Stimulated activated CD8-positive, alpha-beta memory T cell treated with anti-CD3 and anti-CD28 coated beads, Interleukin-12 subunit alpha, Interleukin-12 subunit beta, amount 100 ng/mL, for 4 hours (primary cell): ENCODE measurements around the gene WWOX.

ENCODE experiments used
- DNase-seq: peaks from one replicate; pipeline ENCODE4 v3.0.0-alpha.2; 2020; ENCODE audit warnings: low read depth

WWOX gene

DNA sequence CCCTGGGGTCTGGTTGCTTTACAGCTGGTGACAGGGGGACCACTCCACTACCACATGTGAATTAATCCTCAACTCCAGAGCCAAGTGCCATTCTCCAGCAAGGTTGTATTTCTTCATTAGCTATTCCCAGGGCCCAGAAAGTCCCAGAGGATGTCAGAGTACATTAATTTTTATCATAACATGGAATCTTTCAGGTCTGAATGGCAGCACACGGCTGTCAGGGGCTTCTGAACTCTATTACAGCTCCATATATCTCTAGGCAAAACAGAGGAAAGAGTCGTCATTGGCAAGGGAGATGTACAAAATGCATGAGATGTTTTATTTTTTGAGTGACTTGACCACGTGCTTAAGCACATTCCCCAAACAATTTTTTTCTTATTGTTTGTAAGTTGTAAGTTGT is 303.4 kb downstream of the WWOX start:
- no peak for DNase-seq

DNA sequence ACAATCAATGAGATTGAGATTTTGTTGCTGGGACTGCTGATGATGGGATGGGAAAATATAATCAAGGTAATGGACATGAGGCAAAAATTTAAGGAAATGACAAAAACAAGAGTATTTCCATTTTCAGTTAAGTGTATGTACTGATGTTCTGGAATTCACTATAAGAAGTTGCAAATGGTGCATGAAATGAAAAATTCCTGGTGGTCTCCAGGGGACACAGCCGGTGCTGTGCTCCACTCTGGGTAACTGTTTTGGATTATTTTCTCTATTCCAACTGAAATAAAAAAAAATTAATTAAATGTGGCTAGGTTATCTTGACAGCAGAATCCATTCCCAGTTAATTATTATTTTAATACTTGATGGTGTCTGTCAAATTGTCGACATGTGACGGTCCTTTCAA is 305.6 kb downstream of the WWOX start:
- DNase-seq: no peak

DNA sequence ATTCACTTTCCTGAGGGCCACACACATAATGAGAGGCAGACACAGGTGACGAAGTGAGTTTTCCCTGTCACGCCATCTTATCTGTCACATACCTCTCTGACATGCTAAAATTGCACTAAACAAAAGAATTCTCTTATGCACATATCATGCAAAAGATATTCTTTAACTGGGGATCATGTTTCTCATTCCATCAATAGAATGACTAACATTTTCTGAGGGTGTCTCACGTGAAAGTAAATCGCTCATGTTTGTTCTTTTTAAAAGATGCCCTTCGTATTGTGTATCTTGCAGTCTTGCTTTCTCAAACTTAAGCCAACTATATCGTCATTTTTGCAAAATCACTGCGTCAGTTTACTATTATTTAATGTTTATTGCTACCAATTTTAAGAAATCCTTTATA is 306.4 kb downstream of the WWOX start:
- DNase-seq: no peak

- no peak for DNase-seq
These were observed 307.7 kb downstream of the WWOX start for GRCh38 chr16:78407191-78407590.

- DNase-seq: no peak
These were observed 314.2 kb downstream of the WWOX start for GRCh38 chr16:78413651-78414050.

GRCh38 chr16:78415013-78415412 is 315.6 kb downstream of the WWOX start:
- DNase-seq: no peak

GRCh38 chr16:78415669-78416068 is 316.2 kb downstream of the WWOX start:
- DNase-seq: no peak

GRCh38 chr16:78416400-78416799 is 316.9 kb downstream of the WWOX start:
- DNase-seq: no peak

- no peak for DNase-seq
These were observed 321.8 kb downstream of the WWOX start for GRCh38 chr16:78421181-78421708.

DNA sequence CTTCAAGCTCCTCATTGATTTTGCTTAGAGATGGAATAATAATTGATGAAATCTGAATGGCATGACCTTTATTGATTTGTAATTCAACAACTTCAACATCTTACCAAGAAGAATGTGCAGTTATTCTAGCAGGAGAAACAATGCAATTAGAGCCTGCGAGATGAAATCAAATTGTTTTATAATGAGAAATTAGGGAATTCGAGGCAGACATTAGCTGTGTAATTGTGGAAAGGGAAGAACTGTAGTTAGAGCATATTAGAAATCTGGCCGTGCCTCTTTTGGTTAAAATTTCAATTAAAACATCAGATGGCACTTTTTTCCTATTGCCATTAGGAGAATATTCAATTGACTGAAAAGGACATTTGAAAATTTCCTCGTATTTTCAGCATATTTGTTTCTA is 325.8 kb downstream of the WWOX start:
- DNase-seq: no peak

- no peak for DNase-seq
These were observed 326.5 kb downstream of the WWOX start for GRCh38 chr16:78425891-78426510.

DNA sequence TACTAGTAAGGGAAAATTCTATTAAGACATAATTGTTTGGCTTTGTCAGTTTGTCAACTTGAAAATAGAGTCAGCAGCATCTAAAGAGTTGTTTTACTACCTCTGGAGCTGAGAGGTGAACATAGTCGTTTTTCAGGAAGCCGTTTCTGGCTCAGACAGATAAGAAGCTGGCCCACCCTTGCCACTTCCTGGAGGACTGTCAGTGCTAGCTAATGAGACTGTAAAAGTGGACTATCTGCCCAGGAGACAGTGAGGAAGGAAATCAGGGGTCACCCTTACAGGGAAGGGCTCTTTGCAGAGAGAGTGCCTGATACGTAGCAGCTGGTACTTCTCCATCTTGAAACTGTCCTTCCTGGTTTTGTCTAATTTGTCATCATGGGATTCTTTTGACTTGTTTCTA is 328.7 kb downstream of the WWOX start:
- DNase-seq: no peak

DNA sequence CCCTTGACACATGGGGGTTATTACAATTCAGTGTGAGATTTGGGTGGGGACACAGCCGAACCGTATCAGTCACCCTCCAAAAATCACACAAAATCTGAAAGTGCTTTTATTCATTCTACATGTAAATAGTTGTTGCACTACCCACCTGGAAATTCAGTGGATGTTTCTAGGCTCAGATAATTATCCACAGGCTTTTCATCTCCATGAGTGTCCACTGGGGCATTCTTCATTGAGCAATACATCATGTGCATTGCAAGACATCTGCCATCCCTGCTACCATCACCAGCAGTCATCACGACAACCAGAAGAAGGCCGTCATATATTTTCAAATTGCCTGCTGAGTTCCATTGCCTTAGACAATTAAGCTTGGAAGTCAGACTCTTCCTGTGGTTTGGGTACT is 330.8 kb downstream of the WWOX start:
- DNase-seq: no peak

DNA sequence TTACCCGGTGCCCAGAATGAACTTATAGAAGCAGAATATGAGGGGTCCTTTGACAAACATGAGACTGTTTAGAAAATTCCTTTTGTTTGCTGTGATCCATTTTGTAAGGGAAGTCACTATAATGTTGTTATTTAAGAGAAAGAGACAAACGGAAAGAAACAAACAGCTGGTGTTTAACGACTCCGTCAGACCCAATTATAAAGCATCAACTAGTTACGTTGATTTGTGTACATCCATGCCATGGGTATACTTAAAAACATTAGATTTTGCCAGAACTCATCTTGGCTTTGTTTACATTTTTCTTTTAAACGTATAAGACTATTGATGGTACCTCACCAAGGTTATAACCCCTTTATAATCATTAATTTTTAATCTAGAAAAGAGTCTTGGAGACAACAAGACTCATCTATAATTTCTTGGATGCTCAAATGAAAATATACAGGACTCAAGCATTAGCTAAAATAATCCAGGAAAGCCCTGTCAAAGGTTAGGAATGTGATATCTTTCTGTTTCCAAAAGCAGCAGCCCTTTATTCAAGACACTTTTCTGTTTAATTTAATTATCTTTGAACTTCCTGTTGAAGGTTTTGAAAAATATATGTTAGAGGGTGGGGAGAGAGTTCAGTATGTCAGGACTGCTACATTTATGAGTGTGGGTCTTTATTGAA is 331.7 kb downstream of the WWOX start:
- no peak for DNase-seq

DNA sequence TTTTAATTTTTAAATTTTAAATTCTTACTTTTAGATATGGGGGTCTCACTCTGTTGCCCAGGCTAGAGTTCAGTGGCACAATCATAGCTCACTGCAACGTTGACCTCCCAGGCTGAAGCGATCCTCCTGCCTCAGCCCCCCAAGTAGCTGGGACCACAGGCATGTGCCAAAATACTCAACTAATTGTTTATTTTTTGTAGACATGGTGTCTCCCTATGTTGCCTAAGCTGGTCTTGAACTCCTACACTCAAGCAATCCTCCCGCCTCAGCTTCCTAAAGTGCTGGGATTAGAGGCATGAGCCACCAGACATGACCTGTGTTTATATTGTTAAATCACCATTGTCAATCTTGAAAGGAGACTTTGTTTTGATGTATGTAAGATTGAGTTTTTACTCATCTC is 332.2 kb downstream of the WWOX start:
- DNase-seq: no peak

DNA sequence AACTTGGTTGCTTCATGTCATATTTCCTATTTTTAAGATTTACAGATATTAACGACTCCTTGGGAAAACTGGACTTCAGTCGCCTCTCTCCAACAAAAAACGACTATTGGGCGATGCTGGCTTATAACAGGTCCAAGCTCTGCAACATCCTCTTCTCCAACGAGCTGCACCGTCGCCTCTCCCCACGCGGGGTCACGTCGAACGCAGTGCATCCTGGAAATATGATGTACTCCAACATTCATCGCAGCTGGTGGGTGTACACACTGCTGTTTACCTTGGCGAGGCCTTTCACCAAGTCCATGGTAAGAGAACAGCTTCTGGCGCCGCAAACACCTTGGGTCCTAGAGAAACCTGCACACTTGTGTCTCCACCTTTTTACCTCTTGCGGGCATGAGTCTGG is 333.0 kb downstream of the WWOX start:
- DNase-seq: no peak

- DNase-seq: no peak
These were observed 333.7 kb downstream of the WWOX start for GRCh38 chr16:78433116-78433515.

GRCh38 chr16:78434401-78434800 is 334.9 kb downstream of the WWOX start:
- no peak for DNase-seq

DNA sequence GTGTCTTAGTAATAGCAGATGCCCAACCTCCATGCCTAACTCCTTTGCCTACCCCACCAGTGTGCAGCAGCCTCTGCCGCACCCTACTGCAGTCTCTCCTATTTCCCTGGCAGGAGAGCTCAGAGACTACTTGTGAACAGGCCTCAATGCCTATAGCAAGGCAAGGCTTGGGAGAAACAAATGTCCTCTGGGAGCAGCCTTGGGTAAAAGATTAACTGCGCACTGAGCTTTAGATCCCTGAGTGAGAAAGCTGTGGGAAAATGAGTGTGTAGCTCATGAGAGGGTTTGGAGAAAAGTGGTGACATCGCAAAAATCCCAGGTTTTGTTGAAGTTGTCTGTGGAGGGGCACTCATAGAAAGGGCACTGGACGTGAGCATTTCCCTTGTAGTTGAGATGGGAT is 335.8 kb downstream of the WWOX start:
- DNase-seq: no peak

DNA sequence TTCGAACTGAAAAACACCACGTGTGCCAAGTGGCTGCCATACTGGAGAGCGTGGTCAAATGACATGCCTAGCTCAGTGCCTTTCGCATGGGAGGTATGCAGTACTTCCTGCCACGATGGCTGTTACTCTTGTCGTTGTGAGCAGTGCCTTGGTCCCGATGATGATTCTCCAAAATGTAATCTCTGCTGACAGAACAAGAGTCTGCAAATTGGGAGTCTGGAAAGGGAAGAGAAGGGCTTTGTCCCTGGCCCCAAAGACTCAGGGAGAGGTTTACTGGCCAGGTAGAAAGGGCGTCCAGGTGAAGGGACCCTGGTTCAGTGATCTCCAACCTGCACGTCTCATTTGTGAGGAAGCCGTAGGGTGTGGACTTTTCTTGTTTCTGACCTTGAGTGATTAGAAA is 336.6 kb downstream of the WWOX start:
- no peak for DNase-seq

- no peak for DNase-seq
These were observed 337.4 kb downstream of the WWOX start for GRCh38 chr16:78436846-78437245.

- no peak for DNase-seq
These were observed 338.0 kb downstream of the WWOX start for GRCh38 chr16:78437352-78437968.

- DNase-seq: no peak
These were observed 338.8 kb downstream of the WWOX start for GRCh38 chr16:78438219-78438618.

DNA sequence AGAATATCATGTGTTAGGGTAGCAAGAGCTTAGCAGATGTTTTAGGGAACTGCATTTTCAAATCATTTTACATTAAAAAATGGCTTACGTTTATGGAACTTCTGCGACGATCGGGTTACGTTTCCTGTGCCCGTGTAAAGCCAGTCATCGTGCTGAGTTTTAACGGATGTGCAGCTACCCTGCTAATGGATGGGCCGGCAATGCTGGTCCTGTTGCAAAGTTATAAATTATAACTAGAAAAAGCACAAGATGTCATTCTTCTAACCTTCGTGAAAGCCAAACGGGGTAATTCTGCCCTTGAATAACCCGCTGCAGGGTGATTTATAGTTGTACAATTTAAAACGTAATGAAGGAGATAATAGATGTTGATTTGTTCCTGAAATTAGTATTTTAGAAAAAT is 339.2 kb downstream of the WWOX start:
- no peak for DNase-seq
